HG03066 (cell line): Measurements from ENCODE around the gene MAP3K4.

ENCODE experiments used
- ATAC-seq: cut with Tn5 transposase; IDR thresholded peaks from one replicate; pipeline ENCODE4 v1.9.1; 2021; ENCODE audit warnings: low read depth; ENCODE audit not compliant: unreplicated experiment

Gene MAP3K4

GRCh38 chr6:161076181-161076677, 84.7 kb downstream of the MAP3K4 start:
- ATAC-seq, result no peak

GRCh38 chr6:161079566-161080262, 88.1 kb downstream of the MAP3K4 start:
- no peak for ATAC-seq

- ATAC-seq, result no peak
Observed at GRCh38 chr6:161080263-161080970, 88.8 kb downstream of the MAP3K4 start.

GRCh38 chr6:161082215-161082614, 90.6 kb downstream of the MAP3K4 start:
- ATAC-seq, result no peak

- no peak for ATAC-seq
Observed at GRCh38 chr6:161085246-161085645, 93.7 kb downstream of the MAP3K4 start.

- no peak for ATAC-seq
Observed at GRCh38 chr6:161088676-161089328, 97.2 kb downstream of the MAP3K4 start.

- ATAC-seq, result no peak
Observed at GRCh38 chr6:161091151-161091550, 99.6 kb downstream of the MAP3K4 start.

GRCh38 chr6:161091972-161092701, 100.6 kb downstream of the MAP3K4 start:
- ATAC-seq, result no peak

GRCh38 chr6:161094955-161095354, 103.4 kb downstream of the MAP3K4 start:
- no peak for ATAC-seq

GRCh38 chr6:161095916-161096315, 104.3 kb downstream of the MAP3K4 start:
- ATAC-seq, result no peak

GRCh38 chr6:161100072-161100471, 108.5 kb downstream of the MAP3K4 start:
- no peak for ATAC-seq

- ATAC-seq, result no peak
Observed at GRCh38 chr6:161101517-161101916, 109.9 kb downstream of the MAP3K4 start.

GRCh38 chr6:161103475-161103874, 111.9 kb downstream of the MAP3K4 start:
- no peak for ATAC-seq

GRCh38 chr6:161104966-161105365, 113.4 kb downstream of the MAP3K4 start:
- ATAC-seq, result no peak

- ATAC-seq, result no peak
Observed at GRCh38 chr6:161105408-161105807, 113.8 kb downstream of the MAP3K4 start.

GRCh38 chr6:161107779-161108730, 116.5 kb downstream of the MAP3K4 start:
- no peak for ATAC-seq

- ATAC-seq, result no peak
Observed at GRCh38 chr6:161108916-161109315, 117.3 kb downstream of the MAP3K4 start.

GRCh38 chr6:161109366-161109765, 117.8 kb downstream of the MAP3K4 start:
- ATAC-seq, result no peak

- ATAC-seq, result no peak
Observed at GRCh38 chr6:161110028-161110779, 118.6 kb downstream of the MAP3K4 start.
